Natural killer cell (primary cell): Measurements from ENCODE around the gene DNM2. TPM values are rescaled to one million over a fixed set of nuclear protein-coding genes. Genes with fewer than 3 reads are reported as not detected.

Experiments used
- ATAC-seq, 3 donors: fragments of 150-1000 bp in 2 of 3; fragments of 200-7000 bp in 1 of 3; cut with Tn5 transposase; 1 replicate in 1 of 3; 2 replicates in 2 of 3; pipeline ENCODE4 v1.10.0; 2021; ENCODE audit warnings: mild to moderate bottlenecking in 2 of 3, moderate library complexity in 2 of 3
- DNase-seq, 2 donors: peaks; one replicate each; pipeline versions ENCODE4 v3.0.0 to v3.0.0-alpha.2; 2013 to 2021; ENCODE audit warnings: mixed read lengths in 1 of 2
- H3K27ac ChIP-seq: one replicate; pipeline ENCODE4 v1.5.1; 2013; ENCODE audit warnings: mild to moderate bottlenecking, low read length
- H3K27me3 ChIP-seq: one replicate; pipeline ENCODE4 v1.6.1; 2013; ENCODE audit warnings: low read length; ENCODE audit not compliant: control insufficient read depth, insufficient read depth
- H3K36me3 ChIP-seq: one replicate; pipeline ENCODE4 v1.6.1; 2013; ENCODE audit warnings: low read length; ENCODE audit not compliant: control insufficient read depth, insufficient read depth
- H3K4me1 ChIP-seq: one replicate; pipeline ENCODE4 v1.6.1; 2013; ENCODE audit warnings: low read length; ENCODE audit not compliant: control insufficient read depth, insufficient read depth
- H3K4me3 ChIP-seq: one replicate; pipeline ENCODE4 v1.5.1; 2013; ENCODE audit warnings: low read length
- H3K9me3 ChIP-seq: one replicate; pipeline ENCODE4 v1.6.1; 2013; ENCODE audit warnings: low read length; ENCODE audit not compliant: control insufficient read depth, insufficient read depth
- H3K27ac Mint-ChIP-seq, 2 donors: one replicate each; pipeline ENCODE4 v1.8.0; 2022; ENCODE audit warnings: mild to moderate bottlenecking in 2 of 2, mixed read lengths in 2 of 2, moderate library complexity in 1 of 2
- H3K27me3 Mint-ChIP-seq, 2 donors: one replicate each; pipeline ENCODE4 v1.8.0; 2022; ENCODE audit warnings: low read depth in 2 of 2, mixed read lengths in 2 of 2
- H3K36me3 Mint-ChIP-seq: one replicate; pipeline ENCODE4 v1.8.0; 2022; ENCODE audit warnings: mixed read lengths
- H3K4me1 Mint-ChIP-seq, 2 donors: one replicate each; pipeline ENCODE4 v1.8.0; 2022; ENCODE audit warnings: mixed read lengths in 2 of 2
- H3K4me3 Mint-ChIP-seq: one replicate; pipeline ENCODE4 v1.8.0; 2022; ENCODE audit warnings: mild to moderate bottlenecking, moderate library complexity, mixed read lengths
- H3K9me3 Mint-ChIP-seq, 2 donors: one replicate each; pipeline ENCODE4 v1.8.0; 2022; ENCODE audit warnings: mixed read lengths in 2 of 2
- WGBS: methylation state at CpG from one replicate; pipeline ENCODE4 v1.1.7; 2013; ENCODE audit warnings: missing lambda C conversion rate; ENCODE audit not compliant: insufficient coverage; 5-methylcytosine and 5-hydroxymethylcytosine counted together
- intact Hi-C: fragments of 100-400 bp; cut with micrococcal nuclease; formaldehyde crosslinking; loops from one replicate; pipeline ENCODE4 v1.14.2; 2022
- total RNA-seq, 4 donors: library from RNA; stranded (reverse); fragments of 120-200 nt in 1 of 4; gene quantifications; one replicate each; pipeline versions ENCODE4 v1.2.3 to v1.2.4, GENCODE V29; 2013 to 2022
- TF ChIP-seq, protein P1 (sequence below): fragments of 200-600 bp; IDR thresholded peaks from one replicate; pipeline ENCODE4 v1.8.0; 2022; ENCODE audit warnings: antibody characterized with exemption

Gene DNM2
- total RNA-seq, 3 donors from 2014 or later (not counting 1 experiment from before 2014, with no cell fraction given), result 419 to 491 (median 428) TPM

DNA sequence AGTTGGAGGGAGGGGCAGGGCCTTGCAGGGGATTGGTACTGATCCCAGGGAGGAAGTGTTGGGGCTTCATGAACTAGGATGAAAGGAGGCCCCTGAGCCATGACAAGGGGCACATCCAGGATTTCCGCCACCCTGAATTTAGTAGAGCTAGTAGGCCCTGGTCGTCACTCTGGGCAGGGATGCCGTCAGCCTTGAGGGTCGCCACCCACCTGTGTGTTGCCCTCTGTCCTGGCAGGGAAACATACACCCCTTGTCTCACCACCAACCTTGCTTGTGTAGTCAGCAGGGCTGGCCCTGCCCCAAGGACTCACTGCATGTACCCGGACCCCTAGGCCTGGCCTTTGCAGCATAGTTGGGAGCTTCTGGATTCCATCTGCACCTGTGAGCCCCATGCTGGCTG is 26.0 kb upstream of the DNM2 start:
- no peak overlapping the region for H3K4me3 Mint-ChIP-seq
- peaks cover 49% of the 10 kb centered on the region for H3K36me3 ChIP-seq
- H3K27ac ChIP-seq, result no peak overlapping the region
- TF ChIP-seq, protein P1, sequence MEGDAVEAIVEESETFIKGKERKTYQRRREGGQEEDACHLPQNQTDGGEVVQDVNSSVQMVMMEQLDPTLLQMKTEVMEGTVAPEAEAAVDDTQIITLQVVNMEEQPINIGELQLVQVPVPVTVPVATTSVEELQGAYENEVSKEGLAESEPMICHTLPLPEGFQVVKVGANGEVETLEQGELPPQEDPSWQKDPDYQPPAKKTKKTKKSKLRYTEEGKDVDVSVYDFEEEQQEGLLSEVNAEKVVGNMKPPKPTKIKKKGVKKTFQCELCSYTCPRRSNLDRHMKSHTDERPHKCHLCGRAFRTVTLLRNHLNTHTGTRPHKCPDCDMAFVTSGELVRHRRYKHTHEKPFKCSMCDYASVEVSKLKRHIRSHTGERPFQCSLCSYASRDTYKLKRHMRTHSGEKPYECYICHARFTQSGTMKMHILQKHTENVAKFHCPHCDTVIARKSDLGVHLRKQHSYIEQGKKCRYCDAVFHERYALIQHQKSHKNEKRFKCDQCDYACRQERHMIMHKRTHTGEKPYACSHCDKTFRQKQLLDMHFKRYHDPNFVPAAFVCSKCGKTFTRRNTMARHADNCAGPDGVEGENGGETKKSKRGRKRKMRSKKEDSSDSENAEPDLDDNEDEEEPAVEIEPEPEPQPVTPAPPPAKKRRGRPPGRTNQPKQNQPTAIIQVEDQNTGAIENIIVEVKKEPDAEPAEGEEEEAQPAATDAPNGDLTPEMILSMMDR, result no peak
- H3K27ac Mint-ChIP-seq, result peak overlapping the region in 1 of 2 donors; percentile 48
- peaks cover 18 to 19% of the 10 kb centered on the region in 2 donors for H3K4me1 Mint-ChIP-seq
- peaks cover 15% of the 10 kb centered on the region for H3K4me1 ChIP-seq
- ATAC-seq (no peak), DNase-seq (no peak)
- intact Hi-C loops, result no loop called here
- H3K27me3 ChIP-seq, result peaks cover 4% of the 10 kb centered on the region
- no peaks in the 10 kb centered on the region for H3K9me3 Mint-ChIP-seq
- peaks cover 3 to 6% of the 10 kb centered on the region in 2 donors for H3K27me3 Mint-ChIP-seq
- H3K36me3 Mint-ChIP-seq, result peaks cover 7% of the 10 kb centered on the region
- no peaks in the 10 kb centered on the region for H3K9me3 ChIP-seq
- 93% methylated on average over 5 of the region's 5 CpGs for WGBS
- no peak overlapping the region for H3K4me3 ChIP-seq

DNA sequence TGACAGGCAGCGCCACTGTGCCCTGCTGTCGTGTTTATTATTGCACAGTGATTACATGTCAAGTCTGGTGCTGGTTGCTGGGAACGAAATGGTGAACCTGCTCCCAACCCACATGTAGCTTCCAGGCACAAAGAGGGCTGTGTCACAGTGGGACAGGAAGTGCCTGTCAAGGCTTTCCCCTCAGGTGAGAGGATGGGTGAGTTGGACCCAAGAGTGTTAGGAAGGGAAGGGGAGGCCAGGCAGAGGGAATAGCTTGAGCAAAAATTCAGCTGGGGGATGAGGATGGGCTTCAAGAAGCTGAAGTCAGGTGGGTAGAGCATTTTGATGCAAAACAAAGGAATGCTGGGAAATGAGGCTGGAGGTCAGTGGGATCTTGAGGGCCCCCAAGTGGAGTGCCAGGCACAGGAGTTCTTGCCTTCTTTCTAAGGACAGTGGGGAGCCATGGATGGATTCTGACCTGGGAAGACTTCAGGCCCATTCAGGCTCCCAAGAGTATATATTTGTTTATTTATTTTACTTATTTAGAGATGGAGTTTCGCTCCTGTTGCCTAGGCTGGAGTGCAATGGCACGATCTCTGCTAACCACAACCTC is 25.1 kb upstream of the DNM2 start:
- Histone ChIP-seq H3K27ac (no peak overlapping the region), H3K9me3 (no peaks in the 10 kb centered on the region), H3K4me1 (peaks cover 15% of the 10 kb centered on the region), H3K4me3 (no peak overlapping the region), H3K27me3 (peaks cover 4% of the 10 kb centered on the region), H3K36me3 (peaks cover 41% of the 10 kb centered on the region)
- Mint-ChIP-seq H3K4me1 (peaks cover 18 to 19% of the 10 kb centered on the region in 2 donors), H3K27me3 (peaks cover 3 to 6% of the 10 kb centered on the region in 2 donors), H3K36me3 (peaks cover 7% of the 10 kb centered on the region), H3K27ac (peak overlapping the region in 1 of 2 donors; percentile 48), H3K4me3 (no peak overlapping the region), H3K9me3 (no peaks in the 10 kb centered on the region)
- WGBS, result 96% methylated on average over 5 of the region's 5 CpGs
- ATAC-seq (no peak), DNase-seq (no peak)
- TF ChIP-seq, protein P1, result no peak
- intact Hi-C loops, result no loop called here

DNA sequence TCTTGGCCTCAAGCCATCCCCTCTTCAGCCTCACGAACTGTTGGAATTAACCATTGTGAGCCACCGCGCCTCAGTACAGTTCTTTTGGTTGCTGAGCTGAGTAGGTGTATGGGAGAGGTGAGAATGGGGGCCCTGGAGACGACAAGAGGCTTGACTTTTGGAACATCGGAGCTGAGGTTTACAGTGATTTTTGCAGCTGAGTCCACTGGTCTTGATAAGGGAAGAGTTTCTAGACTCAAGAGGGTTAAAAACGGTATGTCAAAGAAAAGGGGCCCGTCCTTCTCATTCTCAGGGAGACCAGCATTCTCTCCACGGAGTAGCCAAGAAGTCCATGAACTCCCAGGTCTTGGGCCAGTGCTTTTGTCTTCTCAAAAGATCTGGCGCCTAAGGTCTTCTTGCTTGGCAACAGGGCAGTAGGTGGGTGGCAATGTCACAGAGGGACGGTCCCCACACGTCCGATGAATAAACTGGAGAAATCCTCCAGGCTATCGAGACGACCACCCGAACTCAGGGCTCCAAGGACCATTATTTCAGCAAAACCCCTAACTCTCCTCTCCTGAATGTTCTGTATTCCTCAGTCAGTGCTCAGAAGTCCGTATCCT is 23.1 kb upstream of the DNM2 start:
- Mint-ChIP-seq H3K36me3 (no peaks in the 10 kb centered on the region), H3K27me3 (peaks cover 3 to 6% of the 10 kb centered on the region in 2 donors), H3K4me1 (peaks cover 18 to 19% of the 10 kb centered on the region in 2 donors), H3K9me3 (no peaks in the 10 kb centered on the region), H3K4me3 (peak overlapping the region; percentile 96), H3K27ac (no peak overlapping the region)
- peaks cover 4% of the 10 kb centered on the region for H3K27me3 ChIP-seq
- whole genome bisulfite sequencing, result 57% methylated on average over 16 of the region's 16 CpGs
- no peak overlapping the region for H3K4me3 ChIP-seq
- H3K27ac ChIP-seq, result no peak overlapping the region
- peaks cover 15% of the 10 kb centered on the region for H3K4me1 ChIP-seq
- intact Hi-C loops, result loop anchor here (5.0 kb wide), 1 partner anchor 38 kb away; no protein-coding TSS in a partner anchor
- H3K36me3 ChIP-seq, result peaks cover 21% of the 10 kb centered on the region
- DNase-seq (no peak), ATAC-seq (no peak)
- no peaks in the 10 kb centered on the region for H3K9me3 ChIP-seq
- TF ChIP-seq, protein P1, result no peak
